ENCODE results near the gene EFCAB9. TPM values are rescaled to one million over a fixed set of nuclear protein-coding genes. Genes with fewer than 3 reads are reported as not detected.

EFCAB9 gene
- total and polyA plus RNA-seq, 2 donors = not detected

DNA sequence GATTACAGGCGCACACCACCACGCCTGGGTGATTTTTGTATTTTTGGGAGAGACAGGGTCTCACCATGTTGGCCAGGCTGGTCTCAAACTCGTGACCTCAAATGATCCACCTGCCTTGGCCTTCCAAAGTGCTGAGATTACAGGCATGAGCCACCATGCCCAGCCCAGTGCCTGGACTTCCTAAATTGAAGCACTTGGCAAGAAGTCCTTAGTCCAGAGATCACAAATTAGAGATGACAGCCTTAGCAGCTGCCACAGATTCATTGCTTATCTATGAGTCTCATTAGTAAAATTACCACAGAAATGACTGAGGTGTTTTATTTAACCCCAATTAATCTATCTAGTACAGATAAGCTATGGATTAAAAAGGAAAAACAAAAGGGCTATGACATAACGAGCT, 19.2 kb downstream of the EFCAB9 start:
- H3K27ac ChIP-seq (ENCODE audit: low read depth) = no peak overlapping the region
- no peaks in the 10 kb centered on the region for H3K4me1 ChIP-seq (ENCODE audit: insufficient read depth)
- H3K36me3 ChIP-seq (ENCODE audit: insufficient read depth) = peaks cover 2% of the 10 kb centered on the region
- H3K4me3 ChIP-seq (ENCODE audit: low read depth, low read length) = no peak overlapping the region
- no peak for DNase-seq (ENCODE audit: extremely low spot score)
- WGBS = 89% methylated on average over 4 of the region's 4 CpGs

GRCh38 chr5:172216345-172216744, 22.4 kb downstream of the EFCAB9 start:
- Histone ChIP-seq H3K4me1 (ENCODE audit: insufficient read depth) (no peaks in the 10 kb centered on the region), H3K27ac (ENCODE audit: low read depth) (no peak overlapping the region), H3K36me3 (ENCODE audit: insufficient read depth) (no peaks in the 10 kb centered on the region), H3K4me3 (ENCODE audit: low read depth, low read length) (no peak overlapping the region)
- no peak for DNase-seq (ENCODE audit: extremely low spot score)
- 85% methylated on average over 3 of the region's 3 CpGs for WGBS

GRCh38 chr5:172219296-172219695, 25.3 kb downstream of the EFCAB9 start:
- no peaks in the 10 kb centered on the region for H3K36me3 ChIP-seq (ENCODE audit: insufficient read depth)
- no peak overlapping the region for H3K27ac ChIP-seq (ENCODE audit: low read depth)
- H3K4me3 ChIP-seq (ENCODE audit: low read depth, low read length) = no peak overlapping the region
- 70% methylated on average over 2 of the region's 2 CpGs for WGBS
- no peaks in the 10 kb centered on the region for H3K4me1 ChIP-seq (ENCODE audit: insufficient read depth)
- no peak for DNase-seq (ENCODE audit: extremely low spot score)

DNA sequence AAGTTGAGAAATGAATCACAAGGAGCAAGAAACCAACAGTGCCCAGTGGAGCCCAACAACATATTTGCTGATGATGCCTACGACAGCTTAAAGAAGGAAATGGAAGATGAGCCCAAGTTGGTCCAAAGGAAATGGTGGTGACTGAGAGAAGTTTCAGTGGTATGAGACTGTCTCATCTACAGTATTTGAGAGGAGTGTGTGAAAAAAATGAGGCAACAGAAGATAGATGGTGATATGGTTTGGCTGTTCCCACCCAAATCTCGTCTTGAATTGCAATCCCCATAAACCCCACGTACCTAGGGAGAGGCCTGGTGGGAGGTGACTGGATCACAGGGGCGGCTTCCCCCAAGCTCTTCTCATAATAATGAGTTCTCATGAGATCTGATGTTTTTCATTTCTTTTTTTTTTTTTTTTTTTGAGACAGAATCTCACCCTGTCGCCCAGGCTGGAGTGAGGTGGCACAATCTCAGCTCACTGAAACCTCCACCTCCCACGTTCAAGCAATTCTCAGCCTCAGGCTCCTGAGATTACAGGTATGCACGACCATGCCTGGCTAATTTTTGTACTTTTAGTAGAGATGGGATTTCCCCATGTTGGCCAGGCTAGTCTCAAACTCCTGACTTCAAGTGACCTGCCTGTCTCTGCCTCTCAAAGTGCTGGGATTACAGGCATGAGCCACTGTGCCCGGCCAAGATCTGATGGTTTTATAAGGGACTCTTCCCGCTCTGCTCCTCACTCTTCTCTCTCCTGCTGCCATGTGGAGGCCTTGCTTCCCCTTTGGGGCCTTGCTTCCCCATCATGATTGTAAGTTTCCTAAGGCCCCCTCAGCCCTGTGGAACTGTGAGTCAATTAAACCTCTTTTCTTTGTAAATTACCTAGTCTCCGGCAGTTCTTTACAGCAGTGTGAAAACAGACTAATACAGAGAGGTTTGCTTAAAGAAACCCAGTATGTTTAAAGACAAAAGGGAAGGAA, 30.2 kb downstream of the EFCAB9 start:
- Histone ChIP-seq H3K4me3 (ENCODE audit: low read depth, low read length) (no peak overlapping the region), H3K4me1 (ENCODE audit: insufficient read depth) (no peaks in the 10 kb centered on the region), H3K36me3 (ENCODE audit: insufficient read depth) (no peaks in the 10 kb centered on the region), H3K27ac (ENCODE audit: low read depth) (no peak overlapping the region)
- 87% methylated on average over 10 of the region's 10 CpGs for WGBS
- no peak for DNase-seq (ENCODE audit: extremely low spot score)

GRCh38 chr5:172224996-172225395, 31.0 kb downstream of the EFCAB9 start:
- H3K4me1 ChIP-seq (ENCODE audit: insufficient read depth) = no peaks in the 10 kb centered on the region
- 93% methylated on average over 1 of the region's 1 CpG for WGBS
- no peak for DNase-seq (ENCODE audit: extremely low spot score)
- no peak overlapping the region for H3K4me3 ChIP-seq (ENCODE audit: low read depth, low read length)
- H3K36me3 ChIP-seq (ENCODE audit: insufficient read depth) = no peaks in the 10 kb centered on the region
- no peak overlapping the region for H3K27ac ChIP-seq (ENCODE audit: low read depth)

- Histone ChIP-seq H3K4me3 (ENCODE audit: low read depth, low read length) (no peak overlapping the region), H3K4me1 (ENCODE audit: insufficient read depth) (no peaks in the 10 kb centered on the region), H3K27ac (ENCODE audit: low read depth) (no peak overlapping the region), H3K36me3 (ENCODE audit: insufficient read depth) (no peaks in the 10 kb centered on the region)
- no peak for DNase-seq (ENCODE audit: extremely low spot score)
- WGBS = 91% methylated on average over 1 of the region's 1 CpG
Measured at GRCh38 chr5:172229904-172230303, 35.9 kb downstream of the EFCAB9 start.

- 95% methylated on average over 4 of the region's 4 CpGs for WGBS
- DNase-seq (ENCODE audit: extremely low spot score) = no peak
- H3K4me1 ChIP-seq (ENCODE audit: insufficient read depth) = no peaks in the 10 kb centered on the region
- H3K27ac ChIP-seq (ENCODE audit: low read depth) = no peak overlapping the region
- H3K4me3 ChIP-seq (ENCODE audit: low read depth, low read length) = no peak overlapping the region
- H3K36me3 ChIP-seq (ENCODE audit: insufficient read depth) = no peaks in the 10 kb centered on the region
Measured at GRCh38 chr5:172234031-172234430, 40.1 kb downstream of the EFCAB9 start.

DNA sequence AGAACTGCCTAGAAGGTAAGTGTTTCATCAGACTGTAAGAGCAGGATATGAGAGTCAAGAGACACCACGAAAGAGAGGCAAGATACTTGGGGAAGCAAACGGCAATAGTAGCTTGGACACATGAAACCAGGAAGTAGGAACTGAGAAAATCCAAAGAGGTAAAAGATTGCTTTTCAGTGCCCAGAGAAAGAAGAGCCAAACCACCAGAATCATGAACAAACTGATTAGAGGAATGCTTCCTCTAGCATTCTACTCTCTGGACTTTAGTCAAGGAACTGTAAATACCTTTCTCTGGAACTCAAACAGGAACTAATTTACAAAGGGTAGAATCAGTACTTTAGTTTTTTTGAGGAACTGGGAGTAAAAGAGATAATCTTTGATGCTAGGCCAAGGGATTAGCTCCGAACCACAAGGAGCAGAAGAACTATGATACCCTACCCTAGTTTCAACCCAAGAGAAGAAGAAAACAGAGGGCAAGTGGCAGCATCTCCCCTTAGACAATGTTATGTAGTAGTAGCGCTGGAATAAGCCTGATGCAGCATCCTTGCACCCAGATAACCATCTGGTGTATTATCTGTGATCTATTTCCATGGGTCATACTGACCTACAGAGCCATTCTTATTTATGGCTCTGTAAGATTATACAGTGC, 41.3 kb downstream of the EFCAB9 start:
- no peaks in the 10 kb centered on the region for H3K36me3 ChIP-seq (ENCODE audit: insufficient read depth)
- no peaks in the 10 kb centered on the region for H3K4me1 ChIP-seq (ENCODE audit: insufficient read depth)
- H3K27ac ChIP-seq (ENCODE audit: low read depth) = peak overlapping the region; percentile 5
- no peak overlapping the region for H3K4me3 ChIP-seq (ENCODE audit: low read depth, low read length)
- WGBS = 37% methylated on average over 4 of the region's 4 CpGs
- no peak for DNase-seq (ENCODE audit: extremely low spot score)

DNA sequence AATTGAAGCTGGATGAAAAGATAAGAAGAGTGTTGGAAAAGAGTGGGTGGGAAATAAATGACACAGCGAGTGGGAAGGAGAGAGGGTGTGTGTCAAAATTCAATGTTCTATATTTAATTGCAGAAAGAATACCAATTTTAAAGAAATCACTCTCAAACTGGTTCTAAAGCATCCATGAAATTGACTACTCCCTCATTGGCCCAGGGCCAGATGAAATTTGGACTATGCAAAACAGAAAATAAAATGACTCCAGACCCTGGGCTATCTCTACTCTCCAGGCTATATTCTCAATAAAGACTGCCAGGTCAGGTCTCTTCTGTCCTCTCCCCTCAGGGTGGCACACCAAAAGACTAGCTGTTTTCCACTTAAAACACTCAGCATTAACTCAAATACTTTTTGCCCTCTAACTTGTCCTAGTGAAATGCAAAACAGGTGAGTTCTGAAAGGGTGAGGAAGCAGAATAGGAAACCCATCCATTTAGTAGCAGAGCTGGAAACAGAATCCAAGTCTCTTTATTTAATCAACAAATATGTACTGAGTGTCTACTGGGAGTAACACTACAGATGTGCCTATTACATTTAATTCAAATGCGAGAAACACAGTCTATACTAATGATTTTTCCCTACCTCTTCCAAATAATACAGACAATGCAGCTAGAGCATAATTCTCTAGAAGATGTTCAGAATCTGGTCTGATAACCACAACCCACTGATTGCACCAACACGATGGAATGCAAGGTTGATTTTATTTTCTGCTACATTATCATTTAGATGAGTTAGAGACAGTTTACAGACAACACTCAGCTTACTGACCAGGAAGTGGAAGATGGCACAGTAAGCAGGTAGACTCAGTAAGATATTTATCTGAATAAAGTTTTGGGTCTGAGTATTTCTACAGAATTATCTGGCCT, 42.1 kb downstream of the EFCAB9 start:
- DNase-seq (ENCODE audit: extremely low spot score) = no peak
- Histone ChIP-seq H3K4me1 (ENCODE audit: insufficient read depth) (no peaks in the 10 kb centered on the region), H3K36me3 (ENCODE audit: insufficient read depth) (no peaks in the 10 kb centered on the region), H3K4me3 (ENCODE audit: low read depth, low read length) (no peak overlapping the region), H3K27ac (ENCODE audit: low read depth) (no peak overlapping the region)
- WGBS = 82% methylated on average over 3 of the region's 3 CpGs

DNA sequence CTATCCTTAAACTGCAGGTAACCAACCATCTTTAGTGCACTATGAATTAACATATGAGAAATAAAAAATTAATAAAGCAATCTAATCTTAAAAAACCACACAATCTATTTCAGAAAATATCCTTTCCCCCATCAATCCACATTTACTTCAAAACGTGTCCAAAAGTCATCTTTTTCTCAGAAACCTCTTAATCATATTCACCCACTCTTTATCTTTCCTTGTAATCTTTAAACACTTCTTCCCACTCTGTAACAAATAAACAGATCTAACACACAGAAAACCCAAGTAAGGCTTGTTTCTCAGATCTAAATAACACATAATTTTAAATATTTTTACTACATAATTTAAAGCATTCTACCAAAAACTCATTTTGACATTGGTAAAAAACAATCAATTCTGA, 44.4 kb downstream of the EFCAB9 start:
- DNase-seq (ENCODE audit: extremely low spot score) = no peak
- Histone ChIP-seq H3K4me3 (ENCODE audit: low read depth, low read length) (no peak overlapping the region), H3K4me1 (ENCODE audit: insufficient read depth) (no peaks in the 10 kb centered on the region), H3K36me3 (ENCODE audit: insufficient read depth) (no peaks in the 10 kb centered on the region), H3K27ac (ENCODE audit: low read depth) (no peak overlapping the region)
- WGBS = 42% methylated on average over 1 of the region's 1 CpG

GRCh38 chr5:172243302-172243701, 49.3 kb downstream of the EFCAB9 start:
- 98% methylated on average over 3 of the region's 3 CpGs for WGBS
- H3K27ac ChIP-seq (ENCODE audit: low read depth) = no peak overlapping the region
- no peak for DNase-seq (ENCODE audit: extremely low spot score)
- H3K4me3 ChIP-seq (ENCODE audit: low read depth, low read length) = no peak overlapping the region
- no peaks in the 10 kb centered on the region for H3K4me1 ChIP-seq (ENCODE audit: insufficient read depth)
- no peaks in the 10 kb centered on the region for H3K36me3 ChIP-seq (ENCODE audit: insufficient read depth)

- WGBS = 75% methylated on average over 2 of the region's 2 CpGs
Measured at GRCh38 chr5:172245046-172245445, 51.1 kb downstream of the EFCAB9 start.

GRCh38 chr5:172245703-172246125, 51.7 kb downstream of the EFCAB9 start:
- WGBS = 50% methylated on average over 1 of the region's 1 CpG
- no peak overlapping the region for H3K27ac ChIP-seq (ENCODE audit: low read depth)
- H3K36me3 ChIP-seq (ENCODE audit: insufficient read depth) = no peaks in the 10 kb centered on the region
- no peaks in the 10 kb centered on the region for H3K4me1 ChIP-seq (ENCODE audit: insufficient read depth)
- no peak for DNase-seq (ENCODE audit: extremely low spot score)
- no peak overlapping the region for H3K4me3 ChIP-seq (ENCODE audit: low read depth, low read length)

More at GRCh38 chr5:172245046-172245445, 51.1 kb downstream of the EFCAB9 start:
- Histone ChIP-seq H3K36me3 (ENCODE audit: insufficient read depth) (no peaks in the 10 kb centered on the region), H3K4me1 (ENCODE audit: insufficient read depth) (no peaks in the 10 kb centered on the region), H3K4me3 (ENCODE audit: low read depth, low read length) (no peak overlapping the region), H3K27ac (ENCODE audit: low read depth) (no peak overlapping the region)
- DNase-seq (ENCODE audit: extremely low spot score) = no peak
